Neural cell (in vitro differentiated cells): ENCODE data around the gene RASA1.

Source experiments
- CTCF ChIP-seq: fragments of 450-650 bp; IDR thresholded peaks from 2 replicates; pipeline ENCODE4 v1.5.1; 2014; ENCODE audit warnings: antibody characterized with exemption, mild to moderate bottlenecking, moderate library complexity; ENCODE audit not compliant: poor library complexity, severe bottlenecking
- EZH2 ChIP-seq: fragments of 200-600, 300-800 bp; shearing (Covaris generic), sonication (generic); IDR thresholded peaks from 2 replicates; pipeline ENCODE4 v1.6.1; 2014; ENCODE audit warnings: antibody characterized with exemption, low read length, borderline replicate concordance, mild to moderate bottlenecking; ENCODE audit not compliant: insufficient read depth, poor library complexity, severe bottlenecking
- POLR2AphosphoS5 ChIP-seq: IDR thresholded peaks from 2 replicates; pipeline ENCODE4 v1.6.1; 2012
- RAD21 ChIP-seq: fragments of 450-650 bp; conservative IDR thresholded peaks from 2 replicates; pipeline ENCODE4 v1.6.1; 2014; ENCODE audit warnings: antibody characterized with exemption, mild to moderate bottlenecking, moderate library complexity
- REST ChIP-seq: IDR thresholded peaks from 2 replicates; pipeline ENCODE4 v1.6.1; 2012; ENCODE audit warnings: borderline replicate concordance
- SMC3 ChIP-seq: fragments of 450-650 bp; conservative IDR thresholded peaks from 2 replicates; pipeline ENCODE4 v1.6.1; 2014; ENCODE audit warnings: antibody characterized with exemption, mild to moderate bottlenecking, moderate library complexity; ENCODE audit not compliant: poor library complexity

- TF ChIP-seq CTCF (no peak), POLR2AphosphoS5 (no peak), EZH2 (no peak), RAD21 (no peak), SMC3 (no peak), REST (no peak)
Measured at GRCh38 chr5:87258507-87258906, 9.2 kb upstream of the RASA1 start.
